CD4-positive, alpha-beta T cell treated with Interferon alpha-2 for 1 hour (primary cell): ENCODE measurements around the gene CD96.
"Not testable (repeated sequence)": the region's sequence is repeated elsewhere in the genome, so short reads cannot be mapped to it uniquely, and the experiment has no call there.

Experiments
- DNase-seq, 2 donors: peaks; one replicate each; pipeline ENCODE4 v3.0.0-alpha.2; 2020 to 2022

CD96 gene

DNA sequence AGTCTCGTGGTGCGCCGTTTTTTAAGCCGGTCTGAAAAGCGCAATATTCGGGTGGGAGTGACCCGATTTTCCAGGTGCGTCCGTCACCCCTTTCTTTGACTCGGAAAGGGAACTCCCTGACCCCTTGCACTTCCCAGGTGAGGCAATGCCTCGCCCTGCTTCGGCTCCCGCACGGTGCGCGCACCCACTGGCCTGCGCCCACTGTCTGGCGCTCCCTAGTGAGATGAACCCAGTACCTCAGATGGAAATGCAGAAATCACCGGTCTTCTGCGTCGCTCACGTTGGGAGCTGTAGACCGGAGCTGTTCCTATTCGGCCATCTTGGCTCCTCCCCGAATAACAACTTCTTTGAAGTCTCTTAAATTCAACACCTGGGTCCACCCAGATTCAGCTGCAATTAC, 19.9 kb downstream of the CD96 start:
- DNase-seq, result not testable (repeated sequence)

DNA sequence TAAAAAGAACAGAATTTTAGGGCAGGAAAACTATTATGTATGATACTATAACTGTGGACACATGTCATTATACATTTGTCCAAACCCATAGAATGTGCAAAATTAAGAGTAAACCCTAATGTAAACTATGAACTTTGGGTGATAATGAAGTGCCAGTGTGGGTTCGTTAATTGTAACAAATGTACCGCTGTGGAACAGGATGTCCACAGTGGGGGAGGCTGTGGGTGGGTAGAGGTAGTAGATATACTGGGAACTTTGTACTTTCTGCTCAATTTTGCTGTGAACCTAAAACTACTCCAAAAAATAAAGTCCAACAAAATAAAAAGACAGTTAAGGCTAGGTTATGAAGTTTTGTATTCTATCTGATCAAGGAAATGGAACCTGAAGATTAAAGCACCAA, 24.8 kb downstream of the CD96 start:
- DNase-seq, result no peak

GRCh38 chr3:111568355-111568754, 26.4 kb downstream of the CD96 start:
- no peak for DNase-seq

- no peak for DNase-seq
Measured at GRCh38 chr3:111568911-111569310, 26.9 kb downstream of the CD96 start.

- DNase-seq, result no peak
Measured at GRCh38 chr3:111570404-111571030, 28.5 kb downstream of the CD96 start.

GRCh38 chr3:111571282-111571681, 29.3 kb downstream of the CD96 start:
- no peak for DNase-seq

DNA sequence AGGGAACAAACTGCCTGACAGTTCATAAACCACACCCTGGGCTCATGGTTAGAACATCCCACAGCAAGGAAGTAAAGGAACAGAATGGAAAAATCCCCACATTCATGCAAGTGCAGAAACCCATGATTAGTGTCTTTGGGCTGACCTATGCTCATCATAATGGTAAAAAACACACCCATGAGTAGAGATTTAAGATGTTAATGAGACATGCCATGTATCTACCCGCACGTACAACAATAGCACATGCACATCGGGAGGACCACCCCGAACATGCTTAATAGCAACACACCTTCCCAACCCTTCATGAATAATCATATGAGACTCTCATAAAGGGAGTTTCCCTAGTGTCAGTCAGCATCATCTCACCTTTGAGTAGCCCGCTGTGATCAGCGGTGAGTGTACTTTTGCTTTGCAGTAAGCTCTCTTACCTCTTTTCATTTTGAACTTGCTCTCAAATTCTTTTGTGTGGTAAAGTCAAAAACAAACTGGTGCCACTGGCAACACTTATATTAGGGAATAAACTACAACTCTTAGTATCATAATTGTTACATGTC, 30.0 kb downstream of the CD96 start:
- DNase-seq, result peak in 1 of 2 donors; percentile 38

DNA sequence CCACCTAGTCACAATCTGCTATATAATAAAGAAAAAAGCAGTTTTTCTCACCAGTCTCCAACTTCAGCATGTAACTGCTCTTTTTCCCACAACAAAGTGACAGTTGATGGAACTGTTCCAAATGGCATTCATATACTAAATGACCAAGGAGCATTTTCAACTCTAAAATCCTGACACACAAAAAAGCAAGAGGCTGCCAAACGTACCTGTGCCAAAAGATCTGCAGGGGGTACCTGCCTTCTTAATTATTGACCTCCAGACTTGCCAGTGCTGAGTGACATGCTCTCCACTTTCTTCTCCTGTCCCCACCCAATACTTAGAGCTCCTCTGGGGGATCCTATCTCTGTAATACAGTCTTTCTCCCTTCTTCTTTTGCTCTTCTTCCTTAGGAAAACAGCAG, 35.1 kb downstream of the CD96 start:
- no peak for DNase-seq

GRCh38 chr3:111577798-111578685, 36.0 kb downstream of the CD96 start:
- peak in 1 of 2 donors; percentile 47 for DNase-seq

DNA sequence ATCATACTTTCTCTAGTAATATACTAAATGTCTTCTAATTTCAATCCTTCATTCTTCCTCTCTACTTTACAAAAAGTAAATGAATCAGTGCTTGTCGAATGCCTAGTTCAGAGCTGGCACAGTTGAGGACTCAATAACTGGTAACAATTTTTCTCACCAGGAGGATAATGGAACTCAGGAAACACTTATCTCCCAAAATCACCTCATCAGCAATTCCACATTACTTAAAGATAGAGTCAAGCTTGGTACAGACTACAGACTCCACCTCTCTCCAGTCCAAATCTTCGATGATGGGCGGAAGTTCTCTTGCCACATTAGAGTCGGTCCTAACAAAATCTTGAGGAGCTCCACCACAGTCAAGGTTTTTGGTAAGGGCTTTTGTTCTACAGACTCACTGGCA, 36.9 kb downstream of the CD96 start:
- DNase-seq, result no peak

DNA sequence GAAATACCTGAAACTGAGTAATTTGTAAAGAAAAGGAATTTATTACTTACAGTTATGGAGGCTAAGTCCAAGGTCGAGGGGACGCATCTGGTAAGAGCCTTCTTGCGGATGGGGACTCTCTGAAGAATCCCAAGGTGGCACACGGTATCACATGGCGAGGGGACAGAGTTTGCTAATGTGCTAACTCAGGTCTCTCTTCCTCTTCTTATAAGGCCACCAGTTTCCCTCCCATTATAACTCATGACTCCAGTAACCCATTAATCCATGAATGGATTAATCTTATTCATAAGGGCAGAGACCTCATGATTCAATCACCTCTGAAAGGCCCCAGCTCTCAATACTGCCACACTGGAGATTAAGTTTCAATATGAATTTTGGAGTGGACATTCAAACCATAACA, 37.5 kb downstream of the CD96 start:
- no peak for DNase-seq

- DNase-seq, result no peak
Measured at GRCh38 chr3:111581403-111582119, 39.6 kb downstream of the CD96 start.

DNA sequence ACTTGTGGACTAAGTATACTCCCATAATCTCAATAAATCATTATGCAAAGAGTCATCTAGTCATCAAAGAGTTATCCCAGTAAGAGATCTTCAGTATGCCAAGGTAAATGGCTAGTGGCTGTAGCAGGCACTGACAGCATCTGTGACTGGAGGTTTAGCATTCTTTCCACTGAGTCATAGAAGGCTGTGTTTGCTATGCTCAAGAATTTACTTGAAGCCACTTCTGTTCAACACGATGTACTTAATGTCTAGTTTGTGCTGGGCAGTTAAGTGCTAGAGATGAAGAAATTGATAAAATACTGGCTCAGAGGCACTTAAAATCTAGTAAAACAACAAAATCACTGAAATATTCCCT, 40.1 kb downstream of the CD96 start:
- no peak for DNase-seq

DNA sequence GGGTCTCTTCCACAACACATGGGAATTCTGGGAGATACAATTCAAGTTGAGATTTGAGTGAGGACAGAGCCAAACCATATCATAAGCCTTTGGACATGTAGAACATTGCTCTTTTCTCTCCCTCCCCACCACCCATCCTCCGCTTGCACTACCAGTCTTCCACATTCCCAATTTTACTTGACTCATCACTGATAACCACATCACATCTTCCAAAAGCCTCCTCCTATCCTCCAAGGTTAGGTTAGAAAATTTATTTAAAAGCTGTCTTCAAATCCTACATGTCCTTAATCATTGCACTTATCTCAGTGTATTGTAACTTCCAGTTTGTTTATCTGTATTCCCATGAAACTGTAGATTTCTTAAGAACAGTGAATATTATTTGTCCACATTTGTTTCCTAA, 42.7 kb downstream of the CD96 start:
- no peak for DNase-seq

DNA sequence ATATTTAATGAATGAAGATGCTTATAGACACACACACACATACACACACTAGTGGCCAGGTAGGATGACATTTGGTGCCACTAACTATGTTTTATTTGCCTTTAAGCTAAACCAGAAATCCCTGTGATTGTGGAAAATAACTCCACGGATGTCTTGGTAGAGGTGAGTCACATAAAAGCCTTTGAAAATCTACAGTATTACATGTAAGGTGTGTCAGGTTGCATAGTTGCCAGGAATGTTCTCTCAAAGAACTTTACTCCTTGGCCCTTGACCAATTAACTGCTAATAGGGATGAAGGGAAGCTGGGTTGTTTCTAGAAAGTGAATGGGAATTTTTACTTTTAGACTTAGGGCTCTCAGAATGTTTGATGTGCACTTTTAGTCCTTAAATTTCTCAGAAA, 43.2 kb downstream of the CD96 start:
- no peak for DNase-seq

DNA sequence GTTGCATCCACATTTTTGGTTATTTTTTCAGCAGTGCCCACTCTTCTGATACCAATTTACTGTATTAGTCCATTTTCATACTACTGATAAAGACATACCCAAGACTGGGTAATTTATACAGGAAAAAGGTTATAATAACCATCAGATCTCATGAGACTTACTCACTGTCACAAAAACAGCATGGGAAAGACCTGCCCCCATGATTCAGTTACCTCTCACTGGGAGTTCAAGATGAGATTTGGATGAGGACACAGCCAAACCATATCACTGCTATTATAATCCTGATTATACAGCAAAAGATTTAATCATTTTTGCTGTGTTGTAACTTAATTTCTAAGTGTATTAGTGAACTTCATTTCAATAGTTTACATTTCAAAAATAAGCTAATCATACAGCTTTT, 46.5 kb downstream of the CD96 start:
- no peak for DNase-seq

DNA sequence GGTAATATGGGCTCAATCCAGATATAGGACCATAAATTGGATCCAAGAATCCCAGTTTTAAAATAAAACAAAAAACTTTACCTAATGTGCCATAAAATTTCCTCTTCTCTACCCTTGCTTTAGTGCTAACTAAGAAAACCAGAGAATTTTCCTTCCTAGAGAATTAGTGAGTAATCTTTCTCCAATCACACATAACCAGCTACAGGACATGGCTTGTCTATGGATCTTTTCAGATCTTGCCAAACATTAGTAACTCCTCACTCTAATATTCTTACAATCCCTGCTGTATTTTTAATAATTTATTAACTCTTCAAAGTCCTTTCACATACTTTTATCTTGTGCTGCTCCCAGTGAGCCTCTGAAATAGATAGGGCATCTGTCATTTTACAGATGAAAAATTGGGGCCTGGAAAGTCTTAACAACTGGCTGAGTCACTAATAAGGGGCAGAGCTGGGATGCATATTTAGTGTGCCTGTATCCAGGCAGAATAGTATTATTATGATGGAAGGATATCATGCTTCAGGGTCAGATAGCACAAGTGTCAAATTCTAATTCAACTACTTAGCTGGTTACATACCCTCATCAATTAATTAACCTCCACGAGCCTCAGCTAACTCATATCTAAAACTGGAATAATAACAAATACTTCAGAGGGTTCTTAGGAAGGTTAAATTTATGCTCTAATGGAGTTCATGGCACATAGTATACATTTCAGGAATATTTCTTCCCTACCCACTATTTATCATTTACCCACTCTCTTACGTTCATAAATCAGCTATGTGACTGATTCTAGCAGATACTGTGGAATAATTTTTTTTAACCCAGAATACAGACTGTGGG, 47.5 kb downstream of the CD96 start:
- no peak for DNase-seq

GRCh38 chr3:111590143-111590491, 48.1 kb downstream of the CD96 start:
- DNase-seq, result no peak

DNA sequence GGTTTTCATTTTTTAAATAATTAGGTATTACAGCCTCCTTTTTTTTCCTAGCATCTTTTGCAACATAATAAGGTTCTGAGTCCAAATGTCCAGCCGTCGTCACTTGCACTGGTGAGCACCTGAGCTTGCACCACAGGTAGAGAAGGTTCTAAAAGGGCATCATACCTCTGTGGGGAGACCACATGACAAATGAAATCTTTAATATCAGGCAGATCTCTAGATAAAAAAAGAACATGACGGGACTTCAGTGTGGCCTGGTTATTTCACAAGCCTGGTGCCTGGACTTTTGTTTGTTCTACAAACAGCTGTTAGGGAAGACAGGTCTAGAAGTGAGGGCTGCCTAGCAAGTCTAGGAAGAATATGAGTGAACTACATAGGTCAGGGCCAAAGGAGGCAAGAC, 49.6 kb downstream of the CD96 start:
- no peak for DNase-seq

DNA sequence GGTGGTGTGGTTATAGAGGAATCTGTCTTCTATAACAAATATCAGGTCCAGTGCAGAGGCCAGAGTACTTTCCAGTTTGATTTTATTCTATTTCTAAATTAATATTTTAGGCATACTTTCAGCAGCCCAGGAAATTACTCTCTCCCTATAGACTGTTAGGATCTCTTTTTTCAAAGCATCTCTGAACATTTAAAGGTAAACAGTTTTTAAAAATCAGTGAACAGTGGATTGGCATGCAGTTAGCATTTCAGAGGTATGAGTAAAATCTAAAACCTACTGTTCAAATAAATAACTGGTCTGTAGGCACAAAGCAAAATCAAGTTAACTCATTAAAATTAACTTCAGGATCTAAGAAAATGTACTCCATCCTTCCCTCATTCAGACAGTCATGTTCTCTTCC, 50.1 kb downstream of the CD96 start:
- DNase-seq, result no peak

DNA sequence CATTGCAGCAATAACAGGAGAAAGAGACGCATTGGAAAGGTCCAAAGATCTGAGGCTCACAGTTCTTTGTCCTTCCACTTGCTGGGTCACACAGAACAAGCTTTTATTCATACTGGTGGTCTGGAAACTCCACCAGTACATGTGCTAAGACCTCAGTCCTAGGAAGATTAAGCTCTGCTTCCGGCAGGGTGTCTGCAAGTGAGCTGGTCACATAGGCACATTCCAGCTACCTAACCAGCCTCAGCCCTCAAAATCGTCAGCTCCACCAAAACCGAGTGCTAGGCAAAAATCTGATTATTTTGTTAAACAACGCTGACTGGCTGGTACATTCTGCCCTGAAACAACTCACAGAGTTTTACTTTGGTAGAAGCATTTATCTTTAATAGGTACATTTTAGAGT, 50.9 kb downstream of the CD96 start:
- no peak for DNase-seq

- no peak for DNase-seq
Measured at GRCh38 chr3:111593666-111594065, 51.7 kb downstream of the CD96 start.

DNA sequence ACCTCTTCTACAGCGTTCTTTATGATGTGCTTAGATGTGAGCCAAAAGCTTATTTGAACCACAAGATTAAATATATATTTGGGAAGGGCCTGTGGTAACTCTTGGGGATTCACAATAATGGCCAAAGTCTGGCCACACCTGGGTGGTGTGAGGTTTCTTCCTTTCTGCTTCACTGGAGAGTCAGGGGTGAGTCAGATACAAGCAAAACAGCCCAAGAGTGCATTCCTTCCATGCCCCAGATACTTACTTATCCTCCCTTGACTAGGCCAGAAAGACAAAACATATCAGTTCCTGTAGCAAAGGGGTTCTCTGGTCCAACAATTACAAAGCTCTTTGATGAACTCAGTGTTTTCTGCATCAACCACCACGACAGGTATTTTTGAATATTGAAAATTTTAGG, 52.2 kb downstream of the CD96 start:
- DNase-seq, result no peak
